GM21825 (cell line): Measurements from ENCODE around the gene PTGER3.
"Not testable (repeated sequence)": the region's sequence is repeated elsewhere in the genome, so short reads cannot be mapped to it uniquely, and the experiment has no call there.

Experiments
- ATAC-seq: cut with Tn5 transposase; IDR thresholded peaks from one replicate; pipeline ENCODE4 v1.9.1; 2021; ENCODE audit warnings: mild to moderate bottlenecking, moderate library complexity; ENCODE audit not compliant: unreplicated experiment

PTGER3 gene

DNA sequence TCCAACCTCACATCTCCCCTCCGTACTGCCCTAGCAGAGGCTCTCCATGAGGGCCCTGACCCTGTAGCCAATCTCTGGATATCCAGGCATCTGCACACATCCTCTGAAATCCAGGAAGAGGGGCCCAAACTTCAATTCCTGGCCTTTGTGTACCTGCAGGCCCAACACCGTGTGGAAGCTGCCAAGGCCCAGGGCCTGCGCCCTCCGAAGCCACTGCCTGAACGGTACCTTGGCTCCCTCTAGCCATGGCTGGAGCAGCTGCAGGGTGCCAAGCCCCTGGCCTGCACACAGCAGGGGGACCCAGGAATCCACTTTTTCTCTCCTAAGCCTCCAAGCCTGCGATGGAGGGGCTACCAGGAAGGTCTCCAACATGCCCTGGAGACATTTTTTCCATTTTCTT is 84.2 kb downstream of the PTGER3 start:
- ATAC-seq: no peak

DNA sequence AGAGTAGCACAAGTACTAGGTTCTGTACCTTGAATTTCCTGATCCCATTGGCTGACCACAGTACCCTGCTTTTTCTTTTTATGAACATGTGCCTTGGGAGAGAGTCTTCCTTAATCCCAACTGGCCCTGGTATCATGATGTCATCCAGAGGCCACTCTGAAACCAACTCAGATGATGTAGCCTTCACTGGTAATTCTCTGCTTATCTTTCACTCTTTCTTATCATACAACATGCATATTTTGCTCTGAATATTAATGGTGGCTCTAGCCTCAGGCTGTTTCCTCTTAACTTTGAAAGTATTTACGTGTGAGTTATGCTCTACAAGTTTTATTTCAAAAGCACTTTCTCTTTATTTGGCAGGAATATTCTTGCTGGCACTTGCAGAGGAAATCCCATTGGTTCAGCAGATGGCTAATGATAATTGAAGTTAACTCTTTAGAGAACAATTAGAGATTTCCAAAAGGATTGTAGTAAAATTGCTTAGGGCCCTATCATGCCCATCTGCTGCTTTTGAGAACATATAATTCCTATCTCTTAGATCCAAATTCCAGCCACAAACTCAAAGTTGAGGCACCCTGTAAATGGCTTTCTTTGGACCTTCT is 86.1 kb downstream of the PTGER3 start:
- no peak for ATAC-seq

DNA sequence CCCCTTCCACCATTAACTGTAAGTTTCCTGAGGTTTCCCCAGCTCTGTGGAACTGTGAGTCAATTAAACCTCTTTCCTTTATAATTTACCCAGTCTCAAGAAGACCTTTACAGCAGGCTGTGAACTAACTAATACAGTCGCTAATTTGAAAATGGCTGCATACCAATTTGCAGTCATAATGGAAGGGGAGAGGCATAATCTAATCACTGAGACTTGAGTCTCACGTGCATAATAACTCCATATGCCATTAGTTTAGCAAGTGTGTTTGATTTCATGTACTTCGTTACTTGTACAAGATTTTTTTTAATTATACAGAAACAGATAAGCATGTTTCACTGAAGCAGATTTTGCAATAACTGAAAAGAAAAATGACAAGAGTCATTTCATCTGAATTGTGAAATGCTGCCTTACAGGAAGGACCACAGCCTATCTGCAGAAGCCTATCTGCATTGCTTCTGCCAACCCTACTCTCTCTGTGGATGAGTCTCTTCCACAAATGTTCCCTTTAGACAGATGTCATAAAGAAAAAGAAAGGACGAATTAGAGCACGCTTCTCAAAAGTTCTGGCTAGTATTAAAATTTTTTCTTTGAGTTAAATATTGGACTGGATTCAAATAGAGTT is 99.1 kb downstream of the PTGER3 start:
- ATAC-seq: no peak

DNA sequence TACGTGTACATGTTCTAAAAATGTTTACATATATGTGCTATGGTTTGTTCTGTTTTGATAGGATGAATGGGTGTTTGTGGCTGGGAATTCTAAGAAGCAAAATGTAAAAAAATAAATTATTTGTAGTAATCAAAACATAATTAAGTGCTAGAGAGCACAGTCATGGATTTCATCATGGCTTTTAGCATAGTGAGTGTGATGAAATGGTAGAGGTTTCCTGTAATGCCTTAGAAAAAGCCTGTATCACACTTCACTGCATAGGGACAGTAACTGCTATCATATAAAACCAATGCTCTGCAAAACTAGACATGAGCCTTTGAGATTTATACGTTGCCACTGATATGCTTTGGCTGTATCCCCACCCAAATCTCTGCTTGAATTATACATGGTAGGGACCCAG is 99.8 kb downstream of the PTGER3 start:
- no peak for ATAC-seq

DNA sequence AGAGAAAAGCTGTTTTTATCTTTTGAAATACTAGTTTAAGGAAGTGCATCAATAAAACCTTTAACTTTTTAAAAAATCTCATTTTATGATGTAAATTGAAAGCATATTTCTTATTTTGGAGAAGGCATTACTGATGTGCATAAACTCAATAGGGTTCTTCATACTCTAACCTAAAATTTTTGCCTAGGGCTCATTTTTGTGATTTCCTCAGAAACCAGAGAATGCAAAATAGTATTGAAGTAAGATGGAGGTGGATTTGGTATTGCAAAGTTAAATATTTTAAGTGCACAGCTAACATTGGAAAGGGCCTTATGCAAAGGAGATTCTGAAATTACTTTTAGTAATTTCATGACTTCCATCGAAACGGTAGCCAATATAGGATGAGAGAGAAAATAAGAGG is 101.9 kb downstream of the PTGER3 start:
- ATAC-seq: no peak

DNA sequence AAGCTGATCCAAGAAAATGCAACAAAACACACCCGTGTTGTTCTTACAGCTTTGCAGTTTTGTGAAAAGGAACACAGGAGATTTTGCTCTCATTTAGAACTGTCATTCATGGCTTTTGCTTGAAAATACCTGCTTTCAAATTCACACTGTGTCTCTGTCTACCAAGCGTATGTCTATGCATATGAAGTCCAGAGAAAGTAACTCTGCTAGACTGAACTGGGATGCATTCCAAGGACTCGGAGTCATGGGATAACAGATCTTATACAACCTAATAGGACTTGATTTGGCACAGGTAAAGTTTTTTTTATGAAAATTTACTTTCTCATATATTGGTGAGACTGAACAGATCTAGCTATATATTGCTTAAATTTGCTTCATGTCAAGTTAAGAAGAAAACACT is 102.4 kb downstream of the PTGER3 start:
- ATAC-seq: no peak

DNA sequence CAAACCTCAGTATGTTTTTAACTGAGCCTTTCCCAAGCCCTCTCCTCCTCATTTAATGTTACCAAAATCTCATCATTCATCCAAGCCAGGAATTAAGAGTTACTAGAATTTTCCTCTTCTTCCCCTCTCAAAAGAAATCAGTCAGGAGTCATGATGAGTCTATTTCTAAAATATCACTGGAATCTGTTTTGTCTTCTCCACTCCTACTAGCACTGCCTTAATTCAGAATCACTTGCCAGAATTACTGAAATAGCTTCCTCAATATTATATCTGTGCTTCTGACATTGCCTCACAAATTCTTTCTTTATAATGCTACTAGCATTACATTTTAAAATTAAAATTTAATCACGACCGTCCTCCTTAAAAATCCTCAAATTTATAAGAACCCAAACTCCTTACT is 106.1 kb downstream of the PTGER3 start:
- no peak for ATAC-seq

DNA sequence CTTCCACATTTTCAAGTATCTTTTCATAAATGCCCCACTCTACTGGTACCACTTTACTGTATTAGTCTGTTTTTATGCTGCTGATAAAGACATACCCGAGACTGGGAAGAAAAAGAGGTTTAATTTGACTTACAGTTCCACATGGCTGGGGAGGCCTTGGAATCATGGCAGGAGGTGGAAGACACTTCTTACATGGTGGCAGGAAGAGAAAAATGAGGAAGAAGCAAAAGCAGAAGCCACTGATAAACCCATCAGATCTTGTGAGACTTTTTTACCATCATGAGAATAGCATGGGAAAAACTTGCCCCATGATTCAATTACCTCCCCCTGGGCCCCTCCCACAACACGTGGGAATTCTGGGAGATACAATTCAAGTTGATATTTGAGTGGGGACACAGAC is 107.2 kb downstream of the PTGER3 start:
- ATAC-seq: not testable (repeated sequence)

DNA sequence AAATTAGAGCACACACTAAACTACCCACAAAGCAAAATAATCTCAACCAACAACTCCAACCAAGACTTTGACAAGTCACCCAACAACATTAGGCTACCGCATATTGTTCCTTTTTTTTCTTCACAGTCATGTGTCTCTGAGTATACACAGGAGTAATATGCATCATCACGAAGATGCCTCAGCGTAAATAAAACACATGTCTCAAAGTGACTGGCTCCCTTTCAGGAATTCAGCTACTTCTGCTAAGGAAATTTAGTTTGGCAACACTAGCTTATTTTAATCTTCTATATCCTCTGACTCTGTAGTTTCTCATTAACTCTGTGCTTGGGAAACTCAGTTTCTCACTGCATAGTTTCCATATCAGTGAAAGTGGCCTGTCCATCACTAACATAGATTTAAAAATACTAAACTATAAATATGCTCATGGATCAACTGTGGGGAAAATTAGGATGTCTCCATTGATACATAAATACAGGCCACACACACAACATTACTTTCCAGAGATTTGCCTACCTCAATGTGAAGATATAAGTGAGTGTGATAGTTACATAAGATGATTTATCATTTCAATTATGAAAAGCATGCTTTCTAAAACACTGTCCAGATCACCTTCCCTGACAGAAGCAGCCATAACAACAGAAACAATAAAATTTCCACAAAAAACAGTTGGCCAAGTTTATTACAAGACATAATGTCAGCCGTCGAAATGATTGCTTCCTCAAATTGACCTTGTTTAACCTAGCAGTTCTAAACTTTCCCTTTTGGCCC is 113.2 kb downstream of the PTGER3 start:
- no peak for ATAC-seq

DNA sequence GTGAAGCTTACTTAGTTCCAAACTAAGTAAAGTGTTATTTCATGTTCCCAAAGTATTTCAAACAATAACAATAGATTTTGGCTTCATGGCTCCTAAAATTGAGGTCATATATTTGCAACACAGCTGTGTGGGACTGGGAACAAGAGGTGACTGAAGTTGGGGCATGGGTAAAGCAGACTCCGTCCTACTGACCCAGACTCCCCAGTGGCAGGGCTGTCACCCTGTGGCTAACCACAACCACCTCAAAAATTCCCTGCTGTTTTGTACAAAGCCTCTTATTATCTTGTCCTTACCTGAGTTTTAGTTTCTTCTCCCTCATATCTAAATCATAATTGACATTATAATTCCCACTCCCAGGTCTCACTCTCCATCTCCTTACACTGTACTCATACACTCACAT is 117.6 kb downstream of the PTGER3 start:
- ATAC-seq: no peak

DNA sequence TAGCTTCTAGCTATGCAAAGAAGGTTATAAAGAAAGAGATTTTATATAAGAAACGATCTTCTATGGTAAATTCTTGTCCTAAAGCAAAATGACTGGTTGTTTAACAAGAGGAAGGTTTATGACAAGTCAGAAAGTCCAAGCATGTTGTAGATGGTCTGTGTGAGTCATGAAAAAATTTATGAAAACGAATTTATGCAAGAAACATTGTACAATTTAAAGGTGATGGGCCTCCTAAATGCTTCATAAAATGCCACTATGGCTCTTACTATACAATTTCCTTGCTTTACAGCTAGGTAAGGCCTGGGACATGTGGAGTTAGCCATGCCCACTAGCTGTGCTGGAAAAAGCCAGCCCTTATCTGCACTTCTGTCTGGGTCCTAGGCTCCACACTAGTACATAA is 125.4 kb downstream of the PTGER3 start:
- ATAC-seq: no peak
